Omental fat pad (tissue), 4 donors: ENCODE results near the gene OR5K3. TPM values are rescaled to one million over a fixed set of nuclear protein-coding genes. Genes with fewer than 3 reads are reported as not detected.

Experiments
- ATAC-seq: fragments of 150-250 bp; one replicate; pipeline ENCODE4 v1.9.1; 2016; ENCODE audit warnings: mild to moderate bottlenecking, moderate library complexity; ENCODE audit not compliant: low FRiP score
- DNase-seq: peaks from one replicate; pipeline ENCODE4 v3.0.0-alpha.2; 2019; ENCODE audit warnings: low spot score
- CTCF ChIP-seq, 3 donors: fragments of 450-650 bp; IDR thresholded peaks; one replicate each; pipeline ENCODE4 v1.5.1; 2016 to 2017; ENCODE audit warnings: antibody characterized with exemption in 3 of 3, mild to moderate bottlenecking in 3 of 3, moderate library complexity in 2 of 3
- total RNA-seq, 4 donors: library from RNA; depleted of rRNA; stranded (reverse); fragments of >200 nt; gene quantifications; one replicate each; pipeline ENCODE4 v1.1.0, GENCODE V29; 2016

Gene OR5K3, protein sequence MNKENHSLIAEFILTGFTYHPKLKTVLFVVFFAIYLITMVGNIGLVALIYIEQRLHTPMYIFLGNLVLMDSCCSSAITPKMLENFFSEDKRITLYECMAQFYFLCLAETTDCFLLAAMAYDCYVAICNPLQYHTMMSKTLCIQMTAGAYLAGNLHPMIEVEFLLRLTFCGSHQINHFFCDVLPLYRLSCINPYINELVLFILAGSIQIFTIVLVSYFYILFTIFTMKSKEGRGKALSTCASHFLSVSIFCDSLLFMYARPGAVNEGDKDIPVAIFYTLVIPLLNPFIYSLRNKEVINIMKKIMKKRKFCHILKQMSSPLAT
- not detected for total RNA-seq

- DNase-seq = no peak
- no peak for TF ChIP-seq CTCF (IDR thresholded peaks at IDR 0.05)
- ATAC-seq = no peak
Observed at GRCh38 chr3:98390366-98390765, at the start of gene OR5K3. Gene OR5K3 (plus strand): TSS chr3:98390666. CDS start chr3:98390666, 0 bp downstream.

- ATAC-seq = no peak
Observed at GRCh38 chr3:98341758-98342157, 48.7 kb upstream of the OR5K3 start.

GRCh38 chr3:98343647-98344507, 46.6 kb upstream of the OR5K3 start:
- DNase-seq (no peak), ATAC-seq (no peak)
- TF ChIP-seq CTCF (IDR thresholded peaks at IDR 0.05) = no peak

More at GRCh38 chr3:98341758-98342157, 48.7 kb upstream of the OR5K3 start:
- no peak for DNase-seq
- TF ChIP-seq CTCF (IDR thresholded peaks at IDR 0.05) = no peak

- DNase-seq = no peak
- no peak for TF ChIP-seq CTCF (IDR thresholded peaks at IDR 0.05)
- no peak for ATAC-seq
Observed at GRCh38 chr3:98350082-98350481, 40.4 kb upstream of the OR5K3 start.

- no peak for ATAC-seq
- no peak for DNase-seq
- no peak for TF ChIP-seq CTCF (IDR thresholded peaks at IDR 0.05)
Observed at GRCh38 chr3:98353554-98353953, 36.9 kb upstream of the OR5K3 start, which contains the start of gene OR5K4. Gene OR5K4 (plus strand): TSS chr3:98353854. CDS start chr3:98353854, 0 bp downstream.

GRCh38 chr3:98359250-98359649, 31.2 kb upstream of the OR5K3 start:
- no peak for TF ChIP-seq CTCF (IDR thresholded peaks at IDR 0.05)
- DNase-seq (no peak), ATAC-seq (no peak)
